ENCODE results near the gene SEPTIN1. TPM values are rescaled to one million over a fixed set of nuclear protein-coding genes. Genes with fewer than 3 reads are reported as not detected.
"Not testable (repeated sequence)": the region's sequence is repeated elsewhere in the genome, so short reads cannot be mapped to it uniquely, and the experiment has no call there.

Gene SEPTIN1
- total RNA-seq, 2 experiments from 2014 or later, result 133 to 181 TPM

DNA sequence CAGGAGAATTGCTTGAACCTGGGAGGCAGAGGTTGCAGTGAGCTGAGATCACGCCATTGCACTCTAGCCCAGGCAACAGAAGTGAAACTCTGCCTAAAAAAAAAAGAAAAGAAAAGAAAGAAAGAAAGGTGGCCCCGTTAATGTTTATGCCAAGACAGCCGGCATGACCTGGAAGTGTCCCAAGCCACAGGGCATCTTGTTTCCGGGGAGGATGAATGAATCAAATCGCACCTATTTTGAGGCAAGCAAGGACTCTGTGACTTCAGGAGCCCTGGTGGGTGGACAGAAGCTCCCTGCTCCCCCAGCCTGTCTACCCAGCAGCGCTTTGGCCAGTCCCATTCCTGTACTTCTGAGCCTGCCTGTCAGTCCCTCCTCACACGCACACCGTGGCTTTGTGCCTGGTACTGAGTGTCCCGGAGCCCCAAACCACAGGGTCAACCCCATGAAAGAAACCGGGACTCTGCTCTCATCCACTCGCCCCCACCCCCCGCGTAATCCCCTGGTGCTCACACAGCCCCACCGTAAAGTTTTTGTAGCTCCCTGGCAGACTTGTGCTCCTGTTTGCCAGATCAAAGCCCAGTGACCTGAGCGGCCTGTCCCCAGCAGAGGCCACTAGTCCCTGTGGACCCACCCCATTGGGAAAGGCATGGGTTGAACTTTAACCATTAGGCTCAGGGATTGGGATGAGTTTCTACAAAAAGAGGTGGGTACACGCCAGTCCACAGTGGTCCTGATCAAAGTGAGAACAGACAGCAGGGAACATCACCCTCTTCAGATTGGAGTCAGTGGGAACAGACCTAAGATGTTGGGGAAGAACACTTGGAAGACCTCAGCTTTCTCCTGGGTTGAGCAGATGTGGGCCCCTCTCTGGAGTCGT, 46.5 kb downstream of the SEPTIN1 start:
- ChIA-PET CTCF (ENCODE audit: unreplicated experiment) (no interaction called here), POLR2A (interaction anchor here (0.8 to 1.2 kb wide), 2 partner anchors 19 to 258 kb away, joined by 3 read pairs; partner anchors contain the start of gene CD2BP2)
- Histone ChIP-seq H3K4me2 (ENCODE audit: low read length) (peak overlapping the region; percentile 72), H4K20me1 (ENCODE audit: insufficient read depth, low read length) (no peaks in the 10 kb centered on the region), H3K4me1 (ENCODE audit: insufficient read depth, low read length, poor library complexity, severe bottlenecking) (peaks cover 18% of the 10 kb centered on the region), H3K36me3 (ENCODE audit: insufficient read depth, low read length) (peaks cover 45% of the 10 kb centered on the region), H3K27ac (ENCODE audit: low read depth, low read length, poor library complexity, severe bottlenecking) (peak overlapping the region; percentile 78), H3K9me3 (ENCODE audit: low read length) (no peaks in the 10 kb centered on the region), H3K79me2 (ENCODE audit: insufficient read depth, low read depth, low read length) (peaks cover 56% of the 10 kb centered on the region), H2AFZ (ENCODE audit: low read length) (no peak overlapping the region), H3K9me2 (ENCODE audit: insufficient read depth, low read length) (no peaks in the 10 kb centered on the region), H3K4me3 (ENCODE audit: low read depth, low read length, poor library complexity, severe bottlenecking) (peak overlapping the region; percentile 76)
- intact Hi-C loops (cut with micrococcal nuclease; ENCODE audit: unreplicated experiment), result loop anchor here (2.0 kb wide), 1 partner anchor 35 kb away; the partner anchor contains the start of gene TBC1D10B
- no peak for DNase-seq (ENCODE audit: low spot score)
- BruUV-seq (replicated peaks), result TSS peak; percentile 55
- TF ChIP-seq, protein P1, sequence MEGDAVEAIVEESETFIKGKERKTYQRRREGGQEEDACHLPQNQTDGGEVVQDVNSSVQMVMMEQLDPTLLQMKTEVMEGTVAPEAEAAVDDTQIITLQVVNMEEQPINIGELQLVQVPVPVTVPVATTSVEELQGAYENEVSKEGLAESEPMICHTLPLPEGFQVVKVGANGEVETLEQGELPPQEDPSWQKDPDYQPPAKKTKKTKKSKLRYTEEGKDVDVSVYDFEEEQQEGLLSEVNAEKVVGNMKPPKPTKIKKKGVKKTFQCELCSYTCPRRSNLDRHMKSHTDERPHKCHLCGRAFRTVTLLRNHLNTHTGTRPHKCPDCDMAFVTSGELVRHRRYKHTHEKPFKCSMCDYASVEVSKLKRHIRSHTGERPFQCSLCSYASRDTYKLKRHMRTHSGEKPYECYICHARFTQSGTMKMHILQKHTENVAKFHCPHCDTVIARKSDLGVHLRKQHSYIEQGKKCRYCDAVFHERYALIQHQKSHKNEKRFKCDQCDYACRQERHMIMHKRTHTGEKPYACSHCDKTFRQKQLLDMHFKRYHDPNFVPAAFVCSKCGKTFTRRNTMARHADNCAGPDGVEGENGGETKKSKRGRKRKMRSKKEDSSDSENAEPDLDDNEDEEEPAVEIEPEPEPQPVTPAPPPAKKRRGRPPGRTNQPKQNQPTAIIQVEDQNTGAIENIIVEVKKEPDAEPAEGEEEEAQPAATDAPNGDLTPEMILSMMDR (conservative IDR thresholded peaks at IDR 0.05; ENCODE audit: low read length), result no peak
- no peak for TF ChIP-seq EZH2phosphoT487 (IDR thresholded peaks at IDR 0.05; ENCODE audit: borderline replicate concordance, low read depth, low read length)

DNA sequence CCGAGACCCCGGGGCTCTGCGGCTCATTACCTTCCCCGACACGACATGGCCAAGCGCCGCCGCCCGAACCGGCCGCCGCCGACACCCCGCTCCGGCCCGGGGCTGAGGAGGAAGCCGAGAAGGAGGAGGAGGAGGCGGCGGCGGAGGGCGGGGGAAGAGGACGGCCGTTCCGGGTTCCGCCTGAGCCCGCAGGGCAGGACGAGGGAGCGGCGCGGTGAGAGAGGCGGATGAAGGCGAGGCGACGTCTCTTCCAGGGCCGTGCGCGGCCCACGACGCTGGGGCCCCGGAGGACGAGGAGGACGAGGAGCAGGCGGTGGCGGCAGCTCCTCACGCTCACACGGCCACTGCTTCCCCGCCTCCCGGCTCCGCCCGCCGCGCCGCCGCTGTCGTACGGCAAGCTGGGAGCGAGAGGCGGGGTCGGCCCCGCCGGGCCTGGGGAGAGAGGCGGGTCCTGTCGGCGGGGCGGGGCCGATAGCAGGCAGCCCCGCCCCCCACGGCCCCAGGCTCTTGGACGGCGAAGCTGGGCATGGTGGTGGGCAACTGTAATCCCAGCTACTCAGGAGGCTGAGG, 47.2 kb downstream of the SEPTIN1 start:
- peaks cover 57% of the 10 kb centered on the region for H3K79me2 ChIP-seq (ENCODE audit: insufficient read depth, low read depth, low read length)
- CTCF ChIA-PET (ENCODE audit: unreplicated experiment); H3K9me3 ChIP-seq (ENCODE audit: low read length); BruUV-seq (replicated peaks); H2AFZ ChIP-seq (ENCODE audit: low read length); H4K20me1 ChIP-seq (ENCODE audit: insufficient read depth, low read length); H3K9me2 ChIP-seq (ENCODE audit: insufficient read depth, low read length): not testable (repeated sequence)
- H3K4me1 ChIP-seq (ENCODE audit: insufficient read depth, low read length, poor library complexity, severe bottlenecking), result peaks cover 21% of the 10 kb centered on the region
- POLR2A ChIA-PET, result interaction anchor here (0.8 to 1.2 kb wide), 2 partner anchors 20 to 257 kb away, joined by 3 read pairs; partner anchors contain the start of gene CD2BP2
- H3K4me3 ChIP-seq (ENCODE audit: low read depth, low read length, poor library complexity, severe bottlenecking), result peak overlapping the region; percentile 76
- H3K36me3 ChIP-seq (ENCODE audit: insufficient read depth, low read length), result peaks cover 46% of the 10 kb centered on the region
- peak overlapping the region; percentile 72 for H3K4me2 ChIP-seq (ENCODE audit: low read length)
- H3K27ac ChIP-seq (ENCODE audit: low read depth, low read length, poor library complexity, severe bottlenecking), result peak overlapping the region; percentile 78
- intact Hi-C loops (cut with micrococcal nuclease; ENCODE audit: unreplicated experiment), result loop anchor here (2.0 kb wide), 1 partner anchor 36 kb away; the partner anchor contains the start of gene TBC1D10B
- DNase-seq (ENCODE audit: low spot score), result peak; percentile 79

DNA sequence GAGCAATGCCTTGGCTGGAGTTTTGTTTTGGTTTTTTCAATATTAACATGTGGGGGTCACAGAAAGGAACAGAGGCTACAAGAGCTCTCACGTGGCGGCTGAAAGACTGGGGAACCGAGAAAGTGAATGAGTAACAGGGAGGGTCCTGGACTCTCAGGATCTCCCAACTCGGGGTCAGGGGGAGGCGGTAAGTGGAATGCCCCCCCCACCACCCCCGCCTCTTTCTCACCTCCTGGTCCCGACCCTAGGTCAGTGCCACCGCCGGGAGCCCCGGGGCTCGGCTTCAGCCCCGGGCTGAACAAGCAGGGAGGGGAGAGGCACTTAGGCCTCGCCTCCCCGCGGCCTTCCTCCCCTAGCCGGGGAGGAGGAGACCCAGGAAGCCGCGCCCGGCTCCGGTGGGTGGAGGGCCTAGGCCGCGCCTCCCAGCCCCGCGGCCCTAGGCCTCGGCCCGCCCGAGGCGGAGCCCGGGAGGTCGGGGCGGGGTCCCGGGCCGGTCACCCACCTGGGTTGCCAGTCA, 47.8 kb downstream of the SEPTIN1 start:
- Histone ChIP-seq H3K79me2 (ENCODE audit: insufficient read depth, low read depth, low read length) (peaks cover 57% of the 10 kb centered on the region), H3K4me3 (ENCODE audit: low read depth, low read length, poor library complexity, severe bottlenecking) (peak overlapping the region; percentile 76), H3K4me2 (ENCODE audit: low read length) (peak overlapping the region; percentile 69), H3K36me3 (ENCODE audit: insufficient read depth, low read length) (peaks cover 40% of the 10 kb centered on the region), H3K4me1 (ENCODE audit: insufficient read depth, low read length, poor library complexity, severe bottlenecking) (peaks cover 21% of the 10 kb centered on the region), H3K27ac (ENCODE audit: low read depth, low read length, poor library complexity, severe bottlenecking) (peak overlapping the region; percentile 78)
- BruUV-seq (replicated peaks); H3K9me3 ChIP-seq (ENCODE audit: low read length); H4K20me1 ChIP-seq (ENCODE audit: insufficient read depth, low read length); H2AFZ ChIP-seq (ENCODE audit: low read length); H3K9me2 ChIP-seq (ENCODE audit: insufficient read depth, low read length); CTCF ChIA-PET (ENCODE audit: unreplicated experiment): not testable (repeated sequence)
- DNase-seq (ENCODE audit: low spot score), result peak; percentile 86
- POLR2A ChIA-PET, result interaction anchor here (1.2 kb wide), 1 partner anchor 20 kb away, joined by 3 read pairs; the partner anchor contains the start of gene CD2BP2
- intact Hi-C loops (cut with micrococcal nuclease; ENCODE audit: unreplicated experiment), result loop anchor here (2.0 kb wide), 1 partner anchor 36 kb away; the partner anchor contains the start of gene TBC1D10B

Small RNAs within 50 kb of the gene (small RNA-seq; reads per million reads assigned to genes)
- gene RF00406, result 3.2 reads per million, percentile 86 among the genes with 10 or more reads in this experiment

Other genes starting within 250 kb of the SEPTIN1 start
- 351 and 394 TPM in 2 replicates for gene CORO1A, start 199.0 kb downstream of the SEPTIN1 start, total RNA-seq (2014; rRNA removed; shearing (Covaris generic))
- 524 and 567 TPM in 2 replicates for gene CORO1A, start 199.0 kb downstream of the SEPTIN1 start, total RNA-seq (2022)
- 73.1 and 119 TPM in 2 replicates for gene BOLA2B, start 188.9 kb downstream of the SEPTIN1 start, total RNA-seq (2014; rRNA removed; shearing (Covaris generic))
- 169 and 179 TPM in 2 replicates for gene BOLA2B, start 188.9 kb downstream of the SEPTIN1 start, total RNA-seq (2022)
- gene SLX1A, start 188.7 kb downstream of the SEPTIN1 start, total RNA-seq (2014; rRNA removed; shearing (Covaris generic)), result 83.7 and 84.1 TPM in 2 replicates
- gene SLX1A, start 188.7 kb downstream of the SEPTIN1 start, total RNA-seq (2022), result 55.7 and 81.9 TPM in 2 replicates
- 3.8 and 7.9 TPM in 2 replicates for gene SULT1A3, start 183.3 kb downstream of the SEPTIN1 start, total RNA-seq (2014; rRNA removed; shearing (Covaris generic))
- 30.1 and 31.7 TPM in 2 replicates for gene SULT1A3, start 183.3 kb downstream of the SEPTIN1 start, total RNA-seq (2022)
- 2.9 and 10.2 TPM in 2 replicates for gene NPIPB13, start 134.1 kb downstream of the SEPTIN1 start, total RNA-seq (2014; rRNA removed; shearing (Covaris generic))
- gene NPIPB13, start 134.1 kb downstream of the SEPTIN1 start, total RNA-seq (2022), result 50.5 and 51.4 TPM in 2 replicates
- 69.2 and 94.7 TPM in 2 replicates for gene CD2BP2, start 27.3 kb downstream of the SEPTIN1 start, total RNA-seq (2014; rRNA removed; shearing (Covaris generic))
- 87.8 and 111 TPM in 2 replicates for gene CD2BP2, start 27.3 kb downstream of the SEPTIN1 start, total RNA-seq (2022)
- 38.6 and 44.9 TPM in 2 replicates for gene TBC1D10B, start 12.1 kb downstream of the SEPTIN1 start, total RNA-seq (2014; rRNA removed; shearing (Covaris generic))
- 74.8 and 78.6 TPM in 2 replicates for gene TBC1D10B, start 12.1 kb downstream of the SEPTIN1 start, total RNA-seq (2022)
- 3.2 and 3.3 TPM in 2 replicates for gene MYL11, start 7.8 kb downstream of the SEPTIN1 start, total RNA-seq (2014; rRNA removed; shearing (Covaris generic))
- gene MYL11, start 7.8 kb downstream of the SEPTIN1 start, total RNA-seq (2022), result 1.7 and 3.9 TPM in 2 replicates
- gene ZNF48, start 12.9 kb upstream of the SEPTIN1 start, total RNA-seq (2014; rRNA removed; shearing (Covaris generic)), result 15.7 and 18.8 TPM in 2 replicates
- gene ZNF48, start 12.9 kb upstream of the SEPTIN1 start, total RNA-seq (2022), result 16.4 and 17.3 TPM in 2 replicates
- 6.4 and 11.3 TPM in 2 replicates for gene ZNF771, start 25.0 kb upstream of the SEPTIN1 start, total RNA-seq (2014; rRNA removed; shearing (Covaris generic))
- 9.2 and 10.8 TPM in 2 replicates for gene ZNF771, start 25.0 kb upstream of the SEPTIN1 start, total RNA-seq (2022)
- gene DCTPP1, start 47.5 kb upstream of the SEPTIN1 start, total RNA-seq (2014; rRNA removed; shearing (Covaris generic)), result 90.2 and 92.5 TPM in 2 replicates
- 80.0 and 93.8 TPM in 2 replicates for gene DCTPP1, start 47.5 kb upstream of the SEPTIN1 start, total RNA-seq (2022)
- 14.4 and 15.3 TPM in 2 replicates for gene SEPHS2, start 63.3 kb upstream of the SEPTIN1 start, total RNA-seq (2014; rRNA removed; shearing (Covaris generic))
- 59.6 and 64.2 TPM in 2 replicates for gene SEPHS2, start 63.3 kb upstream of the SEPTIN1 start, total RNA-seq (2022)
- 30.7 and 40.2 TPM in 2 replicates for gene ITGAL, start 90.2 kb upstream of the SEPTIN1 start, total RNA-seq (2014; rRNA removed; shearing (Covaris generic))
- 125 and 140 TPM in 2 replicates for gene ITGAL, start 90.2 kb upstream of the SEPTIN1 start, total RNA-seq (2022)
- gene ZNF768, start 144.0 kb upstream of the SEPTIN1 start, total RNA-seq (2014; rRNA removed; shearing (Covaris generic)), result 43.4 and 63.7 TPM in 2 replicates
- 38.3 and 42.9 TPM in 2 replicates for gene ZNF768, start 144.0 kb upstream of the SEPTIN1 start, total RNA-seq (2022)
- 15.7 and 22.2 TPM in 2 replicates for gene ZNF747, start 152.3 kb upstream of the SEPTIN1 start, total RNA-seq (2014; rRNA removed; shearing (Covaris generic))
- 17.2 and 20.8 TPM in 2 replicates for gene ZNF747, start 152.3 kb upstream of the SEPTIN1 start, total RNA-seq (2022)
- gene ZNF764, start 175.8 kb upstream of the SEPTIN1 start, total RNA-seq (2014; rRNA removed; shearing (Covaris generic)), result 10.5 and 14.6 TPM in 2 replicates
- gene ZNF764, start 175.8 kb upstream of the SEPTIN1 start, total RNA-seq (2022), result 12.8 and 13.8 TPM in 2 replicates
- 17.5 and 19.8 TPM in 2 replicates for gene ZNF688, start 189.2 kb upstream of the SEPTIN1 start, total RNA-seq (2014; rRNA removed; shearing (Covaris generic))
- 15.0 and 15.3 TPM in 2 replicates for gene ZNF688, start 189.2 kb upstream of the SEPTIN1 start, total RNA-seq (2022)
- 6.8 and 9.3 TPM in 2 replicates for gene ZNF785, start 203.1 kb upstream of the SEPTIN1 start, total RNA-seq (2014; rRNA removed; shearing (Covaris generic))
- 4.1 and 4.6 TPM in 2 replicates for gene ZNF785, start 203.1 kb upstream of the SEPTIN1 start, total RNA-seq (2022)
- 13.1 and 15.0 TPM in 2 replicates for gene ZNF689, start 227.8 kb upstream of the SEPTIN1 start, total RNA-seq (2014; rRNA removed; shearing (Covaris generic))
- 15.5 and 16.7 TPM in 2 replicates for gene ZNF689, start 227.8 kb upstream of the SEPTIN1 start, total RNA-seq (2022)

Measured in OCI-LY7 (cell line).